ENCODE measurements around the gene SHC3. TPM values are rescaled to one million over a fixed set of nuclear protein-coding genes. Genes with fewer than 3 reads are reported as not detected.

Gene SHC3
- total RNA-seq, 4 donors from 2014 or later = 2.3 to 4.9 (median 4.8) TPM

- TF ChIP-seq CTCF (IDR thresholded peaks at IDR 0.05) = no peak
- TF ChIP-seq EP300 (IDR thresholded peaks at IDR 0.05) = no peak
- no peak for TF ChIP-seq POLR2AphosphoS5 (IDR thresholded peaks at IDR 0.05)
- no peak for TF ChIP-seq POLR2A (IDR thresholded peaks at IDR 0.05)
- Histone ChIP-seq H3K27me3 (no peaks in the 10 kb centered on the region), H3K4me3 (no peak overlapping the region), H3K9me3 (peaks cover 0 to 23% (median 0%) of the 10 kb centered on the region in 3 donors), H3K27ac (no peak overlapping the region), H3K36me3 (no peaks in the 10 kb centered on the region), H3K4me1 (peaks cover 0 to under 1% (median 0%) of the 10 kb centered on the region in 3 donors)
- no peak for ATAC-seq
- 82% methylated on average over 2 to 5 of the region's 5 CpGs for WGBS, 2 donors (ENCODE audit: low coverage in 1 of 2)
Measured at GRCh38 chr9:89032661-89033060, 146.0 kb downstream of the SHC3 start.

GRCh38 chr9:89032173-89032572, 146.4 kb downstream of the SHC3 start:
- no peak for TF ChIP-seq POLR2A (IDR thresholded peaks at IDR 0.05)
- TF ChIP-seq CTCF (IDR thresholded peaks at IDR 0.05) = no peak
- no peak for TF ChIP-seq EP300 (IDR thresholded peaks at IDR 0.05)
- H3K4me1 ChIP-seq = no peaks in the 10 kb centered on the region
- H3K9me3 ChIP-seq = peaks cover 0 to 23% (median 0%) of the 10 kb centered on the region in 3 donors
- no peaks in the 10 kb centered on the region for H3K27me3 ChIP-seq
- no peak for ATAC-seq
- H3K27ac ChIP-seq = no peak overlapping the region
- WGBS, 2 donors (ENCODE audit: low coverage in 1 of 2) = 81% methylated on average over 5 of the region's 5 CpGs
- no peak overlapping the region for H3K4me3 ChIP-seq
- H3K36me3 ChIP-seq = no peaks in the 10 kb centered on the region

GRCh38 chr9:89029788-89030187, 148.8 kb downstream of the SHC3 start:
- Histone ChIP-seq H3K4me1 (no peaks in the 10 kb centered on the region), H3K27ac (no peak overlapping the region), H3K9me3 (peaks cover 0 to 23% (median 0%) of the 10 kb centered on the region in 3 donors), H3K27me3 (no peaks in the 10 kb centered on the region), H3K4me3 (no peak overlapping the region), H3K36me3 (no peaks in the 10 kb centered on the region)
- no peak for ATAC-seq
- TF ChIP-seq POLR2AphosphoS5 (IDR thresholded peaks at IDR 0.05) (no peak), CTCF (IDR thresholded peaks at IDR 0.05) (no peak), POLR2A (IDR thresholded peaks at IDR 0.05) (no peak)

GRCh38 chr9:89026876-89027275, 151.7 kb downstream of the SHC3 start:
- H3K9me3 ChIP-seq = peaks cover 0 to 23% (median 0%) of the 10 kb centered on the region in 3 donors
- no peak overlapping the region for H3K4me3 ChIP-seq
- WGBS, 2 donors (ENCODE audit: low coverage in 1 of 2) = 66 to 89% methylated on average over 1 to 3 of the region's 3 CpGs
- ATAC-seq = no peak
- no peaks in the 10 kb centered on the region for H3K27me3 ChIP-seq
- TF ChIP-seq POLR2A (IDR thresholded peaks at IDR 0.05) (no peak), POLR2AphosphoS5 (IDR thresholded peaks at IDR 0.05) (no peak), EP300 (IDR thresholded peaks at IDR 0.05) (no peak), CTCF (IDR thresholded peaks at IDR 0.05) (no peak)
- H3K36me3 ChIP-seq = no peaks in the 10 kb centered on the region
- H3K4me1 ChIP-seq = peaks cover 0 to 15% (median 11%) of the 10 kb centered on the region in 3 donors
- no peak overlapping the region for H3K27ac ChIP-seq

- Histone ChIP-seq H3K9me3 (peaks cover 0 to 16% (median 0%) of the 10 kb centered on the region in 3 donors), H3K27me3 (no peaks in the 10 kb centered on the region), H3K27ac (peak overlapping the region in 1 of 4 donors; percentile 22), H3K4me3 (no peak overlapping the region), H3K4me1 (peaks cover 0 to 28% (median 14%) of the 10 kb centered on the region in 3 donors), H3K36me3 (no peaks in the 10 kb centered on the region)
- TF ChIP-seq POLR2AphosphoS5 (IDR thresholded peaks at IDR 0.05) (no peak), POLR2A (IDR thresholded peaks at IDR 0.05) (no peak), CTCF (IDR thresholded peaks at IDR 0.05) (no peak), EP300 (IDR thresholded peaks at IDR 0.05) (no peak)
- peak; percentile 75 for ATAC-seq
Measured at GRCh38 chr9:89025553-89025952, 153.1 kb downstream of the SHC3 start.

Measured in gastroesophageal sphincter (tissue), 4 donors.